ENCODE measurements around the gene ACBD3. TPM values are rescaled to one million over a fixed set of nuclear protein-coding genes. Genes with fewer than 3 reads are reported as not detected.

Gene ACBD3
- total RNA-seq, 4 donors from 2014 or later: 30.0 to 48.8 (median 34.3) TPM

- Histone ChIP-seq H3K4me3 (no peak overlapping the region), H3K27ac (no peak overlapping the region), H3K4me1 (no peaks in the 10 kb centered on the region), H3K27me3 (no peaks in the 10 kb centered on the region), H3K36me3 (peaks cover 7 to 93% of the 10 kb centered on the region in 2 donors), H3K9me3 (no peaks in the 10 kb centered on the region)
- TF ChIP-seq EP300 (IDR thresholded peaks at IDR 0.05) (no peak), POLR2A (IDR thresholded peaks at IDR 0.05) (no peak), POLR2AphosphoS5 (IDR thresholded peaks at IDR 0.05) (no peak)
- no peak for ATAC-seq
- WGBS, 2 donors (ENCODE audit: low coverage in 1 of 2): 88 to 100% methylated on average over 1 of the region's 1 CpG
Measured at GRCh38 chr1:226158457-226158856, 28.1 kb downstream of the ACBD3 start.

- 80% methylated on average over 1 of the region's 1 CpG; no CpG with 5 or more reads in 1 of the 2 donors for WGBS, 2 donors (ENCODE audit: low coverage in 1 of 2)
- Histone ChIP-seq H3K36me3 (peaks cover 7 to 93% of the 10 kb centered on the region in 2 donors), H3K4me1 (no peaks in the 10 kb centered on the region), H3K27me3 (no peaks in the 10 kb centered on the region), H3K9me3 (no peaks in the 10 kb centered on the region), H3K4me3 (no peak overlapping the region), H3K27ac (no peak overlapping the region)
- TF ChIP-seq POLR2A (IDR thresholded peaks at IDR 0.05): no peak
- no peak for TF ChIP-seq POLR2AphosphoS5 (IDR thresholded peaks at IDR 0.05)
- TF ChIP-seq EP300 (IDR thresholded peaks at IDR 0.05): no peak
- TF ChIP-seq CTCF (IDR thresholded peaks at IDR 0.05): no peak
- ATAC-seq: no peak
Measured at GRCh38 chr1:226157761-226158316, 28.7 kb downstream of the ACBD3 start.

- Histone ChIP-seq H3K27ac (no peak overlapping the region), H3K36me3 (peaks cover 0 to 92% of the 10 kb centered on the region in 2 donors), H3K27me3 (no peaks in the 10 kb centered on the region), H3K4me1 (no peaks in the 10 kb centered on the region), H3K4me3 (no peak overlapping the region), H3K9me3 (no peaks in the 10 kb centered on the region)
- TF ChIP-seq EP300 (IDR thresholded peaks at IDR 0.05): no peak
- no peak for TF ChIP-seq POLR2AphosphoS5 (IDR thresholded peaks at IDR 0.05)
- TF ChIP-seq CTCF (IDR thresholded peaks at IDR 0.05): no peak
- no peak for TF ChIP-seq POLR2A (IDR thresholded peaks at IDR 0.05)
- WGBS, 2 donors (ENCODE audit: low coverage in 1 of 2): 50 to 78% methylated on average over 1 of the region's 1 CpG
- no peak for ATAC-seq
Measured at GRCh38 chr1:226154593-226154992, 31.9 kb downstream of the ACBD3 start.

- TF ChIP-seq POLR2A (IDR thresholded peaks at IDR 0.05) (no peak), EP300 (IDR thresholded peaks at IDR 0.05) (no peak), POLR2AphosphoS5 (IDR thresholded peaks at IDR 0.05) (no peak), CTCF (IDR thresholded peaks at IDR 0.05) (no peak)
- WGBS, 2 donors (ENCODE audit: low coverage in 1 of 2): 83% methylated on average over 4 of the region's 4 CpGs; no CpG with 5 or more reads in 1 of the 2 donors
- H3K4me3 ChIP-seq: no peak overlapping the region
- H3K4me1 ChIP-seq: no peaks in the 10 kb centered on the region
- ATAC-seq: no peak
- no peak overlapping the region for H3K27ac ChIP-seq
- H3K36me3 ChIP-seq: peaks cover 0 to 94% of the 10 kb centered on the region in 2 donors
- no peaks in the 10 kb centered on the region for H3K9me3 ChIP-seq
- H3K27me3 ChIP-seq: no peaks in the 10 kb centered on the region
Measured at GRCh38 chr1:226149806-226150205, 36.7 kb downstream of the ACBD3 start.

- TF ChIP-seq EP300 (IDR thresholded peaks at IDR 0.05) (no peak), POLR2AphosphoS5 (IDR thresholded peaks at IDR 0.05) (no peak), POLR2A (IDR thresholded peaks at IDR 0.05) (no peak)
- no peaks in the 10 kb centered on the region for H3K4me1 ChIP-seq
- no peaks in the 10 kb centered on the region for H3K9me3 ChIP-seq
- H3K36me3 ChIP-seq: peaks cover 0 to 94% of the 10 kb centered on the region in 2 donors
- no peaks in the 10 kb centered on the region for H3K27me3 ChIP-seq
- no peak overlapping the region for H3K27ac ChIP-seq
- ATAC-seq: no peak
- H3K4me3 ChIP-seq: no peak overlapping the region
Measured at GRCh38 chr1:226148121-226148648, 38.4 kb downstream of the ACBD3 start.

GRCh38 chr1:226144045-226144444, 42.5 kb downstream of the ACBD3 start:
- no peaks in the 10 kb centered on the region for H3K4me1 ChIP-seq
- H3K27ac ChIP-seq: no peak overlapping the region
- no peak for TF ChIP-seq POLR2A (IDR thresholded peaks at IDR 0.05)
- no peak for TF ChIP-seq EP300 (IDR thresholded peaks at IDR 0.05)
- TF ChIP-seq CTCF (IDR thresholded peaks at IDR 0.05): no peak
- no peak for TF ChIP-seq POLR2AphosphoS5 (IDR thresholded peaks at IDR 0.05)
- 88 to 100% methylated on average over 2 to 5 of the region's 5 CpGs for WGBS, 2 donors (ENCODE audit: low coverage in 1 of 2)
- no peak overlapping the region for H3K4me3 ChIP-seq
- H3K9me3 ChIP-seq: no peaks in the 10 kb centered on the region
- no peak for ATAC-seq
- peaks cover 0 to 64% of the 10 kb centered on the region in 2 donors for H3K36me3 ChIP-seq
- H3K27me3 ChIP-seq: no peaks in the 10 kb centered on the region

Measured in gastroesophageal sphincter (tissue), 4 donors.